HuH-7 (cell line): ENCODE results near the gene DCLK2.
"Not testable (repeated sequence)": the region's sequence is repeated elsewhere in the genome, so short reads cannot be mapped to it uniquely, and the experiment has no call there.

Experiments
- DNase-seq: peaks from one replicate; pipeline ENCODE4 v3.0.0; 2011; ENCODE audit warnings: low spot score

The DCLK2 gene

DNA sequence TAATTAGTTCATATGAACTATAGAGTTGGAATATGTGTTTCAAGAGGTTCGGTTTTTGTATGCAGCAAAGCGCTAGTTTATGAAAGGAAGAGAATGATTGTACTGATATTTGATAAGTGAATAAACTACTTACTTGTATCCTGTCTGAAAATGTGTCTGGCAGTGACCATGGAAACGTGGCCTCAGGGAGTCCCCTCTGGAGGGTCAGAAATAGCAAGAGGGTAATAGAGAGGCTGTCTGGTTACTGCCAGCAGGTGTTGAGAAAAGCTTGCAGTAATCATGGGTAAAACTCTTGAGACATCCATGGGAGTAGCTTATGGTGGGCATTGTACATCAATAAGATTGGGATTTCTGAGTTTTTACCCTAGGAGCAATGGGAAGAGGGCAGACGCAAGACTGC lies 77.1 kb downstream of the DCLK2 start:
- DNase-seq: no peak

- DNase-seq: no peak
Observed at GRCh38 chr4:150156543-150156942, 78.3 kb downstream of the DCLK2 start.

DNA sequence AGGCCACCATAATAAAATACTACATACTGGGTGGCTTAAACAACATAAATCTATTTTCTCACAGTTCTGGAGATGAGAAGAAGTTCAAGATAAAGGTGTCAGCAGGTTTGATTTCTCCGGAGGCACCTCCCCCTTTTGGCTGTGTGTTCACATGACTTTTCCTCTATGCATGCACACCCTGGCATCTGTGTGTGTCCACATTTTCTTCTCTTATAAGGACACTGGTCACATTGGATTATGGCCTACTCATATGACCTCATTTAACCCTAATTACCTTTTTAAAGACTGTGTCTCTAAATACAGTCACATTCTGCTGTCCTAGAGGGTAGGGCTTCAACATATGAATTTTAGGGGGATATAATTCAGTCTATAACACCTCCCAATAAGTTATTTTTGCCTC lies 79.8 kb downstream of the DCLK2 start:
- DNase-seq: no peak

DNA sequence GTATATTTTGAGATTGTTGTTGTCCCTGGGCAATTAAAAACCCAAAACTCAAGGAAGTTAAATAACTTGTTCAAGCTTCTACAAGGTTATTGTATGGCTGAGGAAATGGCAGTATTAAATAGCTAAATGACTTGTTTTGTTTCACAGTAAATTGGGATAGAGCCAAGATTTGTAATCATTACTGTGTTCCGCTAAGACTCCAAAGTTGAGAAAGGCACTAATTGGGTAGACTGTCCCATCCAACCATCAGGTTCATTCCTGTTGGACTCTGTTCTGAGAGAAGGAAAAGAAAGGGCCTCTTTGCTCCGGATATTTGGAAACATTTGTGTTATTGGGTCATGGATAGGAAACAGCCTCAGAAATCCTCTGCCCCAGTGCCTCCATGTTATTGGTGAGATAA lies 82.2 kb downstream of the DCLK2 start:
- DNase-seq: no peak

DNA sequence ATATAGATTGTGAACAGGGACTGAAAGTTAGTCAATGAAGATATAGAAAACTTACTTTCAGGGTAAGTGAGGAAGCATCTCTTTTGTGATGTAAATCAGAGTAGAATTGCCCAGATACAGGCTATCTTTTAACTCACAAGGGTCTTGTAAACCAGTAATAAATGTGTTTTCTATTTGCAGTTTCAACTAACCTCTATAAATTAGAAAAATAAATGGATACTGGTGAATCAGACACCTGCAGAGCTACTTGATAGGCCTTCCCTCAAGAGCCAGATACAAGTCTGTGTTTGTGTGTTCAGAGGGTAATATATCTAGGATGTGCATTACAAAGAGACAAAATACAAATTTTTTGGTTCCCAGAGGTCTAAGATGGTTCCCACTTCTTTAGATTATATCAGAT lies 82.9 kb downstream of the DCLK2 start:
- DNase-seq: no peak

DNA sequence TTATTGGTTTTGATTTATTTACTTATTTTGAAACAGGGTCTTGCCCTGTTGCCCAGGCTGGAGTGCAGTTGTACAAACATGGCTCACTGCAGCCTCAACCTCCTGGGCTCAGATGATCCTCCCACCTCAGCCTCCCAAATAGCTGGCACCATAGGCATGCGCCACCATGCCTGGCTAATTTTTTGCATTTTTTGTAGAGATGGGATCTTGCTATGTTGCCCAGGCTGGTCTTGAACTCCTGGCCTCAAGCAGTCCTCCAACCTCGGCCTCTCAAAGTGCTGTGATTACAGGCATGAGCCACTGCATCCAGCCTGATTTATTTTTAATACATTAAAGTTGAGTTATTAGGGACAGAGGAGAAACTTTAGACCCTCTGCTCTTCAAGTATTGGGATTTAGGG lies 83.8 kb downstream of the DCLK2 start:
- not testable (repeated sequence) for DNase-seq

DNA sequence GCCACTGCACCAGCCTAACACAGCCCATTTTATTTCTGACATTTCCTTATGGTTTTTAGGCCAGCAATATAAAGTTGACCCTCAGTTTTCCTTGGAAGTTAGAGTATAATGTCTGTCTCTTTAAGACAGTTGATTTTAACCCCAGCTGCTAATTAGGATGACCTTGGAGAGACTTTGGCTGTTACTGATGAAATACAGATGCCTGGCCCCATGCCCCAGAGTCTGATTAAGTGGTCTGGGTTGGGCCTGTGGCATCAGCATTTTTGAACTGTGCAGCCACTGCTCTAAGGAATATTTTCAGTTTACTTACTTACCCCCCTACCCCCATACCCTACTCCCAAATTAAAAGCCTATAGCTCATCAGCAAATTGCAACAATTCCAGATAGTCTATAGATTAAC lies 85.8 kb downstream of the DCLK2 start:
- DNase-seq: no peak

DNA sequence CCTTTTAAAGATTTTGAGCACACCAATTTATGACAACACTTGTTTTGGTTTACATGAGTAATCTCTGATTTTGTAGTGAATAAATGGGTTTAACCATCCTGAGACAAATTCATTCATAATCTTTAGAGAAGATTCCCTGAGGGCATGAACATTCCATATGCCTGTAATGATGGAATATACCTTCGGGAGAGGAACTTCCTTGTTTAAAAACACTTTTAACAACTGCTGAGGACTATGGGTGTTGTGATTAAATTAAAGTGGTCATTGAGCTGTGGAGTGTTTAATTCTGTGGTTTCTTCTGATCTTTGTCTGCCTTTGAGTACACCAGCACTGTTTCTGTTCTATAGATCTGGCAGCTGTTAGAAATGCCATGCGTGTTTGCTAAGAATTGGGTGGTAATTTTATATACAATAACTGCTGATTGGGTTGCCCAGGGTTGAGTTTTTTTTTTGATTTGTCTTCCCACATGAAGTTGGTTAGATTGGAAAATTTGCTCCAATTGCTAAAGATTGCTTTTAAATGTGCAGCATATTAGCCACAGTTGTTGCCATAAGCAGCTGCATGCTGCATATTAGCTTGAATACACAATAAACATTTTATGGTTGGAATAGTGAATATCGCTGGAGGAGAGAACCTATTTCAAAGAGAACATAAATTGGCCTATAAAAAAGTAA lies 86.8 kb downstream of the DCLK2 start:
- no peak for DNase-seq

GRCh38 chr4:150167054-150167453 lies 88.8 kb downstream of the DCLK2 start:
- DNase-seq: no peak

DNA sequence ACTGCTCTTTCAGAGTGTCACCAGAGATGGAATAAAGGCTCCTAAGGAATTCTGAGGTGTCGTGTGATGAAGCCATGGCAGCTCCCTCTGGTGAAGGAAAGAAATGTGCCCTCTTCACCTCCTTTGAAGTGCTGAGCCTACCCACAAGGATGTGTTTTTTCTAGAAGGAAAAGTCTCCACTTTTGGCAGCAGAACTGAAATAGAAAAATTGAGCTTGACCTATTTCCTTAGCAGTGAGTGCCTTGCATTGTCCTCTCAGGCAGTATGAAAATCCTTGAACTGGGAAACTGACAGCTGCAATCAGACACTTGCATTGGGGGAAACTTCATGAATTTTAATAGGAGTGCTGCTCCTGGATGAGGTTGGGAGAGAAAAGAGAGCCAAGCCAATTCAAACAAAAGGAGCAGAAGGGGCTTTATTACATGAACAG lies 95.2 kb downstream of the DCLK2 start:
- no peak for DNase-seq

- DNase-seq: no peak
Observed at GRCh38 chr4:150173982-150174398, 95.7 kb downstream of the DCLK2 start.

DNA sequence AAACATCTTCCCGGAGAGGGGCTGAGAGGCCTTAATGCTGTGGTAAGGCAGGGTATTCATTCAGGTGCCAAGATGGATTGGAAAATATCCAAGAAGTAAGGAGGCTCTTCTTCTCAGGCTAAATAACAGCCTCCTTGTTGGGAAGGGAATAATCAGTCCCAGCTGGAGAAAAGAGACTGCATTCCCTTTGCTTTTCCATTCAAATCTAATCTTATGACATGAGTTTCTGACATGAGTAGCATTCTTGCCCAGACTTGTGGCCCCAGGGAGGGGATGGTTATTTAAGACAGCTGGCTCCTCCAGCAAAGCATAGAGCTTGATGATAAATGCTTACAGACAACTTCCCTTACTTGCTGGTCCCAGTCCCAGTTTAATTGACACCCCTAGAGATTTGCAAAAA lies 98.3 kb downstream of the DCLK2 start:
- DNase-seq: no peak

- no peak for DNase-seq
Observed at GRCh38 chr4:150178161-150178560, 99.9 kb downstream of the DCLK2 start.

GRCh38 chr4:150181536-150181935 lies 103.3 kb downstream of the DCLK2 start:
- no peak for DNase-seq

DNA sequence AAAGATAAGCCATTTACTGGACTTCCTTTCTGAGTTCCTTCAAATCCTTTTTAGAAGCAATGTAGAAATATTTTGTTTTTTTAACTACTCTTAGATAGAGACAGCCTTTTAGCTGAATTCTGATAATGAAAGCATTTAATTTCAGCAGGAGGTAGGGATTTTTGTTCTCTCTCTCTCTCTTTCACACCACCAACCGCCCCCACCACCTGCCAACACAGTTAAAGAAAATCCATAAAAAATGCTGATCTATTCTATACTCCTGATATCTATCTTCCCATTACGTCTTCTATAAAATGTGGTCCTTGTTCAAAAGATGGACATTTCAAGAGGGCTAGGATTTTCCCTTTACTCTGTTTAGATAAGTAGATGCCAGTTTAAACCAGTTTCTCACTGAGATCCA lies 104.5 kb downstream of the DCLK2 start:
- no peak for DNase-seq

- DNase-seq: not testable (repeated sequence)
Observed at GRCh38 chr4:150185033-150185432, 106.8 kb downstream of the DCLK2 start.

DNA sequence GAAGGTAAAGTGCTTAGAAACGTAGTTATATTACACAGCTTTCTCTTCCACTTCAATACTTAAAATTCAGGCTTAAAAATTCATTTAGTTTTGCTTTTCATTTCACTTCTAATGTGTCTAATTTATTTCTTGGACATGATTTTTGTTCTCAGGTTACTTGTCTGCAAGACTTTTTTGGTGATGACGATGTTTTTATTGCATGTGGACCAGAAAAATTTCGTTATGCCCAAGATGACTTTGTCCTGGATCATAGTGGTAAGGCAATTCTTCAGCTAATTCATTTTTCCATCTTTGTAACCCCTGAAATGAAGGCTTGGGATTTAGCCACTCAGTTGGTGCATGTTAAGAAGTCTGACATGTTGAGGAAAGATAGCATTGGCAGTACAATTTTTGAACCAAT lies 114.7 kb downstream of the DCLK2 start:
- no peak for DNase-seq

GRCh38 chr4:150197256-150197655 lies 119.0 kb downstream of the DCLK2 start:
- not testable (repeated sequence) for DNase-seq

- DNase-seq: no peak
Observed at GRCh38 chr4:150199056-150199455, 120.8 kb downstream of the DCLK2 start.

- DNase-seq: no peak
Observed at GRCh38 chr4:150205016-150205415, 126.8 kb downstream of the DCLK2 start.

DNA sequence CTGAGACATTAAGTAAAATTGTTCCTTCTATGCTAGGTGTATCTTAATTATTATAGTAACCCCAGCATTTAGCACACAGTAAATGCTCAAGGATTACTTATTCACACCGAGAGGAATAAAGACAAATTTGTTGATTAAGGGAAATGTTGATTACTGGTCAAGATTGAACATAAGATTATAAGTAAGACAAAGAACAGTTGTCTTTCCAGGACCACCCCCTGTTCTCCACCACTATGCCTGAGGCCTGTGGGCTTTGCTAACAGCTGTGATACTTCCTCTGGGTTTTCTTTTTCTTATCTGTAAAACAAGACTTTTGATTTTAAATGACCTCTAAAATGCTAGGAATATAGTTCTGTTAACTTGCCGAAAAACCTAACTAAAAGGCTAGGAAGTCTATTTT lies 128.0 kb downstream of the DCLK2 start:
- DNase-seq: no peak

DNA sequence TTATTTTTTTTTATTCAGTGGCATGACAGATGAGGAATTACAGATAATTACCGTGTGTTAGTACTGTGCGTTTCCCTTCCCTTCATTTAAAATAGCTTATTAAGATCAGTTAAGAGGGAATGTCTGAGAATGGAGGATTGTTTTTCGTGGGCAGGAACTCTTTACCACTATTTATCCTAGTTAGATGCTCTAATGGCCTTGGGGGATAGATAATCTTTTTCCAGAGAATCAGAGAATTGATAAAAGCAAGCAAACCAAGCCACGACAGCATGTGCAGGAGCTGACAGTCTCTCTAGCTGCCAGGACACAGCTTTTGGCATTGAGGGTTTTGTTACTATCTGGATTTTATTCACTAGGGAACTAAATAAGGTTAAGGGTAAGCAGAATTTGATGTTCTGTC lies 128.7 kb downstream of the DCLK2 start:
- DNase-seq: no peak

- DNase-seq: no peak
Observed at GRCh38 chr4:150207871-150208270, 129.6 kb downstream of the DCLK2 start.

- DNase-seq: peak; percentile 55
Observed at GRCh38 chr4:150209140-150209829, 131.0 kb downstream of the DCLK2 start.
